Measurements from ENCODE around the gene ST8SIA5.

GRCh38 chr18:46642561-46642960, 114.3 kb downstream of the ST8SIA5 start:
- TF ChIP-seq EZH2 (IDR thresholded peaks at IDR 0.05; ENCODE audit: low read length, missing control alignments), result no peak
- TF ChIP-seq CTCF (conservative IDR thresholded peaks at IDR 0.05 in 1 of 2, IDR thresholded peaks at IDR 0.05 in 1 of 2; ENCODE audit: low read depth in 1 of 2, low read length in 2 of 2), result no peak

Data from fibroblast of lung (primary cell).